ENCODE data around the gene SLC5A11.
A peak's percentile ranks its signal among the peaks of the same experiment; 100 is the strongest.

Gene SLC5A11

DNA sequence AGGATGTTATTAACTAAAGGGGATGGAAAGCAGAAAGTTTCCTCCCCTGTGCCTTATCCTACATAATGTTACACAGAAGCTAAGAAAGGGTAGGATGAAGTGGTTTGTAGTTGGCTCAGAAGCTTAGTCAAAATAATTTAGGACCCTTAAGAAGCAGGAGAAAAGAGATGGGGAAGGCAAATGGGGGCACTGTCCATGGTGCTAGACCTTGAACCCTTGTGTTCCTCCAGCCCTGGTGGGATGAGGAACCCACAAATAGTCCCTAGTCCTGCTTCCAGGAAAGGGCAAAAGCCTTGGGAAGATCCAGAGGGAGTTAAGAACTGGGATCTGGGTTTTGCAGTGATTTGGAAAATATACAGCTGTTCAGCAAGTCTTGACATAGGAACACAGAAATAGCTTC lies 54.5 kb downstream of the SLC5A11 start:
- no peak for TF ChIP-seq CTCF (IDR thresholded peaks at IDR 0.05; ENCODE audit: control insufficient read depth, insufficient read depth, low read depth, low read length, missing control alignments)
- H3K4me3 ChIP-seq (ENCODE audit: control insufficient read depth, low read depth, low read length), result no peak overlapping the region
- DNase-seq (ENCODE audit: low read depth), result no peak

DNA sequence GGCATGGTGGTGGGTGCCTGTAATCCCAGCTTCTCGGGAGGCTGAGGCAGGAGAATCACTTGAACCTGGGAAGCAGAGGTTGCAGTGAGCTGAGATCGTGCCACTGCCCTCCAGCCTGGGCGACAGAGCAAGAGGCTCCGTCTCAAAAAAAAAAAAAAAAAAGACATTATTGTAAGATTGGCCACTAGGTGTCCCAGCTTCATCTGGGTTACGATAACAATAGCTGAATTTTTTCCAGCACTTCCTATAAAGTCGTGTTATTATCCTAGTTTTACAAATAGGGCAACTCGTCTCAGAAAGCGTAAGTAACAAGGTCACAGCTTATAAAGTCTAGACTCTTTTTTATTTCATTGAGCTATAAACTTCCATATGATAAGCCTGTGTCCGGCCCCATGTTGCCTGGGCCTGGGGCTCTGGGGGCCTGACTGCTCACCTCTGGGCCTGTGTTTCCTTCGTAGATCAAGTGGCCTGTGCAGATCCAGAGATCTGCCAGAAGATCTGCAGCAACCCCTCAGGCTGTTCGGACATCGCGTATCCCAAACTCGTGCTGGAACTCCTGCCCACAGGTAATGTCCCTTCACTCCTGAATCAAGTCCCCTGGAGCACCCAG lies 60.5 kb downstream of the SLC5A11 start:
- TF ChIP-seq CTCF (IDR thresholded peaks at IDR 0.05; ENCODE audit: control insufficient read depth, insufficient read depth, low read depth, low read length, missing control alignments), result peak; percentile 44
- no peak overlapping the region for H3K4me3 ChIP-seq (ENCODE audit: control insufficient read depth, low read depth, low read length)
- no peak for DNase-seq (ENCODE audit: low read depth)

- DNase-seq (ENCODE audit: low read depth), result no peak
- TF ChIP-seq CTCF (IDR thresholded peaks at IDR 0.05; ENCODE audit: control insufficient read depth, insufficient read depth, low read depth, low read length, missing control alignments), result no peak
- no peak overlapping the region for H3K4me3 ChIP-seq (ENCODE audit: control insufficient read depth, low read depth, low read length)
These were observed 61.1 kb downstream of the SLC5A11 start for GRCh38 chr16:24906901-24907300.

DNA sequence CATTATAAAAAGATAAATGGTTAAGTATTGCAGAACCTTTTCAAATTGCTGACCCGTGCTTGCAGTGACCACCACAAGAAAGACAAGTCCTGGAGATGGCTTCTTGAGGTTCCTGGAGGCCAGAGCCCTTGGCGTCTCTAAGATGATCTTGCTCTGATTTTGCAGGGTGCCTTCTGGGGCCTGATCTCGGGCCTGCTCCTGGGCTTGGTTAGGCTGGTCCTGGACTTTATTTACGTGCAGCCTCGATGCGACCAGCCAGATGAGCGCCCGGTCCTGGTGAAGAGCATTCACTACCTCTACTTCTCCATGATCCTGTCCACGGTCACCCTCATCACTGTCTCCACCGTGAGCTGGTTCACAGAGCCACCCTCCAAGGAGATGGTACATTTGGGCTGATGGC lies 63.0 kb downstream of the SLC5A11 start:
- no peak for TF ChIP-seq CTCF (IDR thresholded peaks at IDR 0.05; ENCODE audit: control insufficient read depth, insufficient read depth, low read depth, low read length, missing control alignments)
- no peak overlapping the region for H3K4me3 ChIP-seq (ENCODE audit: control insufficient read depth, low read depth, low read length)
- DNase-seq (ENCODE audit: low read depth), result no peak

DNA sequence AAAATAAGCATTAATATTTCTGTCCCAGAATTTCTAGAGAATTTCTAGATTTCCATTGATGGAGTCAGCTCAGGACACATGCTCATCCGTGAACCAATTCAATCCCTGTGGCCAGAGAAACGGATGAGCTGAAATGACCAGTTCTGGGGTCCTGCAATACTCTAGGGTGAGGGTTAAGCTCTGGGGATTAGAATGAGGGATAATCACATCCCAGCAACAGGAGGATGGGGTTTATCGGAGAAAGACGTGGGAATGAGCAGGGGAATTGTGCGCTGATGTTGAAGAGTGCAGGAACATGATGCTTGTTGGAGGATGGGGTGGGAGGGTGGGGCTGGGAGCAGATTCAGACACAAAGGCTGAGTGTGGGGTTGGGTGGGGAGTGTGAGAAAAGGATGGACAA lies 64.1 kb downstream of the SLC5A11 start:
- DNase-seq (ENCODE audit: low read depth), result no peak
- TF ChIP-seq CTCF (IDR thresholded peaks at IDR 0.05; ENCODE audit: control insufficient read depth, insufficient read depth, low read depth, low read length, missing control alignments), result no peak

DNA sequence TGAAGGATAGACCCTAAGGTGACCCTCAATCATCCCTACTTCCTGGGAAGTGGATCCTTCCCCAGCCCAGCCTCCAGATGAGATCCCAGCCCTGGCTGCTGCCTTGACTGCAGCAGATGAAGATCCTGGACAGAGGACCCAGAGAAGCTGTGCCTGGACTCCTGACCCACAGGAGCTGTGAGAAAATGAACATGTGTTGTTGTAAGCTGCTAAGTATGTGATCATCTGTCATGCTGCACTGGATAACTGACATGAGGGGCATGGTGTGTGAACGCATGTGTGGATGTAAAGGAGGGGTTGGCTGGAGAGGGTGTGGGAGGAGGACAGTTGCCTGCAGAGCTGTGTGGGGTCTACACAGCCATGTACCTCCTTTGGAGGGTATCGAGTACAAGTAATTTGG lies 69.3 kb downstream of the SLC5A11 start:
- TF ChIP-seq CTCF (IDR thresholded peaks at IDR 0.05; ENCODE audit: control insufficient read depth, insufficient read depth, low read depth, low read length, missing control alignments), result no peak
- no peak for DNase-seq (ENCODE audit: low read depth)
- no peak overlapping the region for H3K4me3 ChIP-seq (ENCODE audit: control insufficient read depth, low read depth, low read length)

More for the DNA sequence above, 64.1 kb downstream of the SLC5A11 start:
- no peak overlapping the region for H3K4me3 ChIP-seq (ENCODE audit: control insufficient read depth, low read depth, low read length)

- no peak overlapping the region for H3K4me3 ChIP-seq (ENCODE audit: control insufficient read depth, low read depth, low read length)
- no peak for TF ChIP-seq CTCF (IDR thresholded peaks at IDR 0.05; ENCODE audit: control insufficient read depth, insufficient read depth, low read depth, low read length, missing control alignments)
- no peak for DNase-seq (ENCODE audit: low read depth)
These were observed 69.8 kb downstream of the SLC5A11 start for GRCh38 chr16:24915576-24915975.
